ENCODE data around the gene MIGA1.

MIGA1 gene

GRCh38 chr1:77834771-77835334 lies 55.4 kb downstream of the MIGA1 start:
- Histone ChIP-seq H3K56ac (ENCODE audit: low read length) (no peak overlapping the region), H3K36me3 (ENCODE audit: control insufficient read depth, insufficient read depth, low read length) (no peaks in the 10 kb centered on the region), H3K18ac (ENCODE audit: low read length) (no peak overlapping the region), H3K9ac (ENCODE audit: low read length) (no peak overlapping the region), H3K4me3 (ENCODE audit: low read length) (no peak overlapping the region), H2BK5ac (ENCODE audit: low read length) (no peak overlapping the region), H4K8ac (ENCODE audit: low read depth, low read length) (no peak overlapping the region), H4K5ac (ENCODE audit: low read length) (no peak overlapping the region), H2BK120ac (ENCODE audit: low read depth, low read length) (no peak overlapping the region), H3K4me1 (ENCODE audit: control insufficient read depth, low read depth, low read length) (no peaks in the 10 kb centered on the region), H2AK5ac (ENCODE audit: low read length) (no peak overlapping the region), H3K27me3 (ENCODE audit: insufficient read depth, low read length, poor library complexity) (no peaks in the 10 kb centered on the region), H3K79me1 (ENCODE audit: low read length) (no peaks in the 10 kb centered on the region), H3K4ac (ENCODE audit: low read depth, low read length) (no peak overlapping the region), H3K23ac (ENCODE audit: low read length) (no peak overlapping the region), H3K27ac (ENCODE audit: low read depth, low read length) (no peak overlapping the region), H2BK15ac (replicated peaks; ENCODE audit: low read depth) (no peak overlapping the region), H3K79me2 (ENCODE audit: control insufficient read depth, insufficient read depth, low read length) (no peaks in the 10 kb centered on the region), H3K4me2 (ENCODE audit: low read length) (no peak overlapping the region)
- DNase-seq = no peak
- no CpG with 5 or more reads among the region's 2 CpGs for WGBS (ENCODE audit: extremely low coverage, insufficient coverage, low lambda C conversion rate)

- no peak overlapping the region for H2BK120ac ChIP-seq (ENCODE audit: low read depth, low read length)
- H4K5ac ChIP-seq (ENCODE audit: low read length) = no peak overlapping the region
- WGBS (ENCODE audit: extremely low coverage, insufficient coverage, low lambda C conversion rate) = no CpG with 5 or more reads among the region's 1 CpG
Observed at GRCh38 chr1:77841574-77841973, 62.1 kb downstream of the MIGA1 start.

GRCh38 chr1:77845951-77846350 lies 66.5 kb downstream of the MIGA1 start:
- Histone ChIP-seq H2BK120ac (ENCODE audit: low read depth, low read length) (no peak overlapping the region), H3K27me3 (ENCODE audit: insufficient read depth, low read length, poor library complexity) (no peaks in the 10 kb centered on the region), H2AK5ac (ENCODE audit: low read length) (no peak overlapping the region), H4K5ac (ENCODE audit: low read length) (no peak overlapping the region), H2BK5ac (ENCODE audit: low read length) (no peak overlapping the region), H2BK15ac (replicated peaks; ENCODE audit: low read depth) (no peak overlapping the region), H3K23ac (ENCODE audit: low read length) (no peak overlapping the region), H3K27ac (ENCODE audit: low read depth, low read length) (no peak overlapping the region), H3K36me3 (ENCODE audit: control insufficient read depth, insufficient read depth, low read length) (no peaks in the 10 kb centered on the region), H3K4me3 (ENCODE audit: low read length) (no peak overlapping the region), H3K79me2 (ENCODE audit: control insufficient read depth, insufficient read depth, low read length) (no peaks in the 10 kb centered on the region), H3K4ac (ENCODE audit: low read depth, low read length) (no peak overlapping the region), H3K4me1 (ENCODE audit: control insufficient read depth, low read depth, low read length) (no peaks in the 10 kb centered on the region), H3K56ac (ENCODE audit: low read length) (no peak overlapping the region), H4K8ac (ENCODE audit: low read depth, low read length) (no peak overlapping the region), H3K18ac (ENCODE audit: low read length) (no peak overlapping the region), H3K9ac (ENCODE audit: low read length) (no peak overlapping the region), H3K79me1 (ENCODE audit: low read length) (no peaks in the 10 kb centered on the region), H3K4me2 (ENCODE audit: low read length) (no peak overlapping the region)
- WGBS (ENCODE audit: extremely low coverage, insufficient coverage, low lambda C conversion rate) = no CpG with 5 or more reads among the region's 1 CpG
- DNase-seq = no peak

More at GRCh38 chr1:77841574-77841973, 62.1 kb downstream of the MIGA1 start:
- no peak overlapping the region for H2BK5ac ChIP-seq (ENCODE audit: low read length)
- H3K18ac ChIP-seq (ENCODE audit: low read length) = no peak overlapping the region
- no peak overlapping the region for H2BK15ac ChIP-seq (replicated peaks; ENCODE audit: low read depth)
- no peaks in the 10 kb centered on the region for H3K4me1 ChIP-seq (ENCODE audit: control insufficient read depth, low read depth, low read length)
- H3K4me3 ChIP-seq (ENCODE audit: low read length) = no peak overlapping the region
- DNase-seq = no peak
- H3K56ac ChIP-seq (ENCODE audit: low read length) = no peak overlapping the region
- no peaks in the 10 kb centered on the region for H3K27me3 ChIP-seq (ENCODE audit: insufficient read depth, low read length, poor library complexity)
- H3K4ac ChIP-seq (ENCODE audit: low read depth, low read length) = no peak overlapping the region
- H3K27ac ChIP-seq (ENCODE audit: low read depth, low read length) = no peak overlapping the region
- H3K4me2 ChIP-seq (ENCODE audit: low read length) = no peak overlapping the region
- no peaks in the 10 kb centered on the region for H3K79me1 ChIP-seq (ENCODE audit: low read length)
- no peak overlapping the region for H2AK5ac ChIP-seq (ENCODE audit: low read length)
- no peak overlapping the region for H3K9ac ChIP-seq (ENCODE audit: low read length)
- H3K23ac ChIP-seq (ENCODE audit: low read length) = no peak overlapping the region
- H3K79me2 ChIP-seq (ENCODE audit: control insufficient read depth, insufficient read depth, low read length) = no peaks in the 10 kb centered on the region
- no peaks in the 10 kb centered on the region for H3K36me3 ChIP-seq (ENCODE audit: control insufficient read depth, insufficient read depth, low read length)
- H4K8ac ChIP-seq (ENCODE audit: low read depth, low read length) = no peak overlapping the region

DNA sequence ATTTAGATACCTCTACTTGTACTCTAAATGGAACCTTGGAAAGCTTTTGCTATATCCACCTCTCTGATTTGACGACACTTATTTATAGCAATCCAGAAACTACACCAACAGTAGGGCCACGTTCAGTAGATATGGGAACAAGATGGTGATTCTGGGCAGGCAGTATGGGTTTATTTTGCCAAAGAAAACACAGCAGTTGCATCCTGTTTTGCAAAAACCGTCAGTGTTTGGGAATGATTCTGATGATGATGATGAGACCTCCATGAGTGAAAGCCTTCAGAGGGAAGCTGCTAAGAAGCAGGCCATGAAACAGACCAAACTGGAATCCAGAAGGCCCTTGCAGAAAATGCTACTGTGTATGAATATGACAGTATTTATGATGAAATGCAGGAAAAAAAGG lies 67.5 kb downstream of the MIGA1 start:
- Histone ChIP-seq H4K8ac (ENCODE audit: low read depth, low read length) (no peak overlapping the region), H3K4me1 (ENCODE audit: control insufficient read depth, low read depth, low read length) (no peaks in the 10 kb centered on the region), H2BK15ac (replicated peaks; ENCODE audit: low read depth) (no peak overlapping the region), H3K18ac (ENCODE audit: low read length) (no peak overlapping the region), H3K56ac (ENCODE audit: low read length) (no peak overlapping the region), H3K9ac (ENCODE audit: low read length) (no peak overlapping the region), H3K27me3 (ENCODE audit: insufficient read depth, low read length, poor library complexity) (no peaks in the 10 kb centered on the region), H3K79me2 (ENCODE audit: control insufficient read depth, insufficient read depth, low read length) (no peaks in the 10 kb centered on the region), H3K23ac (ENCODE audit: low read length) (no peak overlapping the region), H4K5ac (ENCODE audit: low read length) (no peak overlapping the region), H3K79me1 (ENCODE audit: low read length) (no peaks in the 10 kb centered on the region), H3K4me2 (ENCODE audit: low read length) (no peak overlapping the region), H3K4ac (ENCODE audit: low read depth, low read length) (no peak overlapping the region), H2BK120ac (ENCODE audit: low read depth, low read length) (no peak overlapping the region), H3K36me3 (ENCODE audit: control insufficient read depth, insufficient read depth, low read length) (no peaks in the 10 kb centered on the region), H2BK5ac (ENCODE audit: low read length) (no peak overlapping the region), H3K4me3 (ENCODE audit: low read length) (no peak overlapping the region), H3K27ac (ENCODE audit: low read depth, low read length) (no peak overlapping the region), H2AK5ac (ENCODE audit: low read length) (no peak overlapping the region)
- no CpG with 5 or more reads among the region's 3 CpGs for WGBS (ENCODE audit: extremely low coverage, insufficient coverage, low lambda C conversion rate)
- no peak for DNase-seq

DNA sequence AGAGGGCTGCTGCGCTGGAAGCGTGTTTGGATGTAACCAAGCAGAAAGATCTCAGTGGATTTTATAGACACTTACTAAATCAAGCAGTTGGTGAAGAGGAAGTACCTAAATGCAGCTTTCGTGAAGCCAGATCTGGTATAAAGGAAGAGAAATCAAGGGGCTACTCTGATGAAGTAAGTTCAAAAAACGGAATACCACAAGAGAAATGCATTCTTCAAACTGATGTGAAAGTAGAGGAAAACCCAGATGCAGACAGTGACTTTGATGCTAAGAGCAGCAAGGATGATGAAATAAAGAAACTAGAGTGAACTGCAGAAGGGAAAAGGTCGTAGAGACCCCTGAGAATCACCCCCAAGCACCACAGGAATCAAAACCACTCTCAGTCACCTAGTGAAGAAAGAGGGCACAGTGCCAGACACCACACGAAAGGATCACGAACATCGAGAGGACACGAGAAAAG lies 68.2 kb downstream of the MIGA1 start:
- no peak overlapping the region for H3K18ac ChIP-seq (ENCODE audit: low read length)
- H2BK15ac ChIP-seq (replicated peaks; ENCODE audit: low read depth) = no peak overlapping the region

DNA sequence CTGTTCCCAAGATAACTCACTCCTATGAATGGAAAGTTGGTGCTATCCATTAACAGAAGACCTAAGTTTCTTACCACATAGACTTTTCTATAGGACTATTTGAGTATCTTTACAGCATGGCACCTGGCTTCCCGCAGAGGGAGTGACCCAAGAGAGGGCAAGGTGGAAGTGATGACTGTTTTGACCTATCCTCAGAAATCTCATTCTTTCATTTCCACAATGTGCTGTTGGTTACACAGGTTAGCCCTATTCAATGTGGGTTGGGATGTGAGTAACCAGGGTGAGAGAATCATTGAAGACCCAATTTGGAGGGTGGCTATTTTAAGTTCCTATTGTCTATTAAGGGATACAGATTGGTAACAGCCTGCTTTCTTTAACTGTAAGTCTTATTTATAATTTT lies 70.6 kb downstream of the MIGA1 start:
- H3K36me3 ChIP-seq (ENCODE audit: control insufficient read depth, insufficient read depth, low read length) = no peaks in the 10 kb centered on the region
- no peak overlapping the region for H4K8ac ChIP-seq (ENCODE audit: low read depth, low read length)
- no peak overlapping the region for H3K18ac ChIP-seq (ENCODE audit: low read length)
- H3K9ac ChIP-seq (ENCODE audit: low read length) = no peak overlapping the region
- no peak overlapping the region for H3K56ac ChIP-seq (ENCODE audit: low read length)
- no peak overlapping the region for H2BK5ac ChIP-seq (ENCODE audit: low read length)
- no peak overlapping the region for H3K23ac ChIP-seq (ENCODE audit: low read length)
- H3K79me1 ChIP-seq (ENCODE audit: low read length) = no peaks in the 10 kb centered on the region
- no peak overlapping the region for H2BK15ac ChIP-seq (replicated peaks; ENCODE audit: low read depth)
- no peak overlapping the region for H3K4me2 ChIP-seq (ENCODE audit: low read length)
- no peak overlapping the region for H2AK5ac ChIP-seq (ENCODE audit: low read length)
- H3K4ac ChIP-seq (ENCODE audit: low read depth, low read length) = no peak overlapping the region
- WGBS (ENCODE audit: extremely low coverage, insufficient coverage, low lambda C conversion rate) = no CpG with 5 or more reads among the region's 1 CpG
- H3K27ac ChIP-seq (ENCODE audit: low read depth, low read length) = no peak overlapping the region
- no peaks in the 10 kb centered on the region for H3K4me1 ChIP-seq (ENCODE audit: control insufficient read depth, low read depth, low read length)
- H4K5ac ChIP-seq (ENCODE audit: low read length) = no peak overlapping the region
- H2BK120ac ChIP-seq (ENCODE audit: low read depth, low read length) = no peak overlapping the region
- H3K79me2 ChIP-seq (ENCODE audit: control insufficient read depth, insufficient read depth, low read length) = no peaks in the 10 kb centered on the region
- H3K4me3 ChIP-seq (ENCODE audit: low read length) = no peak overlapping the region
- no peak for DNase-seq
- no peaks in the 10 kb centered on the region for H3K27me3 ChIP-seq (ENCODE audit: insufficient read depth, low read length, poor library complexity)

More for the DNA sequence above, 68.2 kb downstream of the MIGA1 start:
- no peaks in the 10 kb centered on the region for H3K4me1 ChIP-seq (ENCODE audit: control insufficient read depth, low read depth, low read length)
- H3K4me2 ChIP-seq (ENCODE audit: low read length) = no peak overlapping the region
- no peaks in the 10 kb centered on the region for H3K79me1 ChIP-seq (ENCODE audit: low read length)
- H3K36me3 ChIP-seq (ENCODE audit: control insufficient read depth, insufficient read depth, low read length) = no peaks in the 10 kb centered on the region
- H2BK120ac ChIP-seq (ENCODE audit: low read depth, low read length) = no peak overlapping the region
- no peak overlapping the region for H3K4me3 ChIP-seq (ENCODE audit: low read length)
- H3K9ac ChIP-seq (ENCODE audit: low read length) = no peak overlapping the region
- no peak overlapping the region for H3K56ac ChIP-seq (ENCODE audit: low read length)
- H4K5ac ChIP-seq (ENCODE audit: low read length) = no peak overlapping the region
- H3K23ac ChIP-seq (ENCODE audit: low read length) = no peak overlapping the region
- no peak overlapping the region for H3K27ac ChIP-seq (ENCODE audit: low read depth, low read length)
- no peaks in the 10 kb centered on the region for H3K79me2 ChIP-seq (ENCODE audit: control insufficient read depth, insufficient read depth, low read length)
- WGBS (ENCODE audit: extremely low coverage, insufficient coverage, low lambda C conversion rate) = no CpG with 5 or more reads among the region's 9 CpGs
- no peak for DNase-seq
- H3K27me3 ChIP-seq (ENCODE audit: insufficient read depth, low read length, poor library complexity) = no peaks in the 10 kb centered on the region
- no peak overlapping the region for H4K8ac ChIP-seq (ENCODE audit: low read depth, low read length)
- no peak overlapping the region for H3K4ac ChIP-seq (ENCODE audit: low read depth, low read length)
- H2AK5ac ChIP-seq (ENCODE audit: low read length) = no peak overlapping the region
- H2BK5ac ChIP-seq (ENCODE audit: low read length) = no peak overlapping the region

Data from mesendoderm (in vitro differentiated cells).